Superior temporal gyrus (tissue), 1 donor: Measurements from ENCODE around the gene TRHDE.
"Not testable (repeated sequence)": the region's sequence is repeated elsewhere in the genome, so short reads cannot be mapped to it uniquely, and the experiment has no call there.

Source experiments
- DNase-seq: peaks from one replicate; pipeline ENCODE4 v3.0.0-alpha.2; 2016; ENCODE audit errors: extremely low spot score

The TRHDE gene

DNA sequence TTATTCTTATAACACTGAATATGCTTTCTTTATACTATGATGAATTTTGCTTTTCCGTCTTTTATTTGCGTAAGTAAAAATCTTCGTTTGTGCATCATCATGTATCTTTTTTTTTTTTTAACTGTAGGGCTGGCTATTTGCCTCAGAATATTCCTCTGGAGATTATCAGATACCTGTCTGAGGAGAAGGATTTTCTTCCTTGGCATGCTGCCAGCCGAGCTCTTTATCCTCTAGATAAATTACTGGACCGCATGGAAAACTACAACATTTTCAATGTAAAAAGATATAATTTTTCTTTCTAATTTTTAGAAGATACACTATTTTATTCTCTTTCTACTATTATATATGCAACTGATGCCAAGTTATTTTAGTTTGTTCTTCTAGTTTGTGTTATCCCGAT, 346.6 kb downstream of the TRHDE start:
- DNase-seq = no peak

DNA sequence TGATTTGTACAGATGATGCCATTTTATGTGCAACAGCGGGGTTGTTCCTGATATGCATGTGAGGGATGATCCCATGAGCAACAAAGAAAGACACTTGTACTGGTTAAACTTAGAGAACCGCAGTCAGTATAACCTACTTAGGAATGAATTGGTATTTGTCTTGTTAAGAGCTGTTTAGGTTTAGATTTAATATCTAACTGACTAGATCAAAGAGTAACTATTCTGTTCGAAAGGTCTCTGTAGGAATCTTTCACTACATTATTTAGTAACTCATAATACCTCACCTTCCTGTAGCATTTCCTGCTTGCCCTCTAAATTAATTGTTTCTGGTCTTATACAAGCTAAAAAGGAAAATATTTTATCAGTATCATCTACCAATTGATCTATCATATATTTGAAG, 350.4 kb downstream of the TRHDE start:
- no peak for DNase-seq

GRCh38 chr12:72631926-72632685, 359.9 kb downstream of the TRHDE start:
- no peak for DNase-seq

DNA sequence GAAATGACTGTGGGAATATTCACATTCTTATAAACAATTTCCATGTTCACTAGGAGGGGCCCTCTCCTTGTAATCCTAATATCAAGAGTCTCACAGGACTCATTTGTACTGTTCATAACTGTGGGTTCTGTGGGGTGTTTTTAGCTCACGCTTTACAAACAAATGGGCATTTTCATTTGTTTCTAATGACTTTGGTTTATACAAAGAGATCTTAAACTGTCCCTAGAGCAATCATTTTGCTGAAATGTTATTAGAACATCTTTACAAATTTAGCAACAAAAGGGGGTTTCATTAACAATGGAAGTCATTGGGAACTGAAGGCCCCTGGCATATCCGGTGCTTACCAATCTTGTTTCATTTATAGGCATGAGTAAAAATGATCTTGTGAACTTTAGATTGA, 370.5 kb downstream of the TRHDE start:
- no peak for DNase-seq

DNA sequence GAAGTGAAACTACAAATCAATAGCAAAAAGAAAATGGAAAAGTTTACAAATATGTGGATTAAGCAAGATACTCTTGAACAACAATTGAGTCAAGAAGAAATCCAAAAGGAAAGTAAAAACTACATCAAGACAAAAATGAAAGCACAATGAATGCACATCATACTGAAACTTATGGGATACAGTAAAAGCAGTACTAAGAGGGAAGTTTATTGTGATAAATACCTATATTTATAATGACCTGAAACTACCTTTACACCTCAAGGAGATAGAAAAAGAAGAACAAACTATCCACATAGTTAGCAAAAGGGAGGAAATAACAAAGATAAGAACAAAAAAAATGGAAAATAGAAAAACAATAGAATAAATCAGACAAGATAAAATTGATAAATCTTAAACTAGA, 375.0 kb downstream of the TRHDE start:
- no peak for DNase-seq

- no peak for DNase-seq
Observed at GRCh38 chr12:72658615-72659014, 386.4 kb downstream of the TRHDE start.

GRCh38 chr12:72660174-72660573, 388.0 kb downstream of the TRHDE start:
- not testable (repeated sequence) for DNase-seq

DNA sequence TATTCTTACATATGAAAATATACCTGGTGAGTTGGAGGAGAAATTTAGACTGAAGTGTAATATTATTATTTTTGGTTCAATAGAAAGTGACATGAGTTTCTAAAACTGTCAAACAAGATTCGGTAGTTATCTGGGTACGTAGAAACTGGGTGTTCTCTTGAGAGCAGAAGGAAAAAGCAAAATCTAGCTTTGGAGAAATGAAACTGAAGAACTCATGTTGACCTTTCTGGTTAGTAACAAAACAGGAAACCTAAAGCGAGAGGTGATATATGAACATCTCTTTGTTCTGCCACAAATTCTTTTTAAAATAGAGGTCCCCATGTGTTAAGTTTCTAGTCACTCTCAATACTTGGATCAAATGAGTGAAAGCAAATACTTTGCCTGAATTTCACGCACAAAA, 401.7 kb downstream of the TRHDE start:
- DNase-seq = no peak

DNA sequence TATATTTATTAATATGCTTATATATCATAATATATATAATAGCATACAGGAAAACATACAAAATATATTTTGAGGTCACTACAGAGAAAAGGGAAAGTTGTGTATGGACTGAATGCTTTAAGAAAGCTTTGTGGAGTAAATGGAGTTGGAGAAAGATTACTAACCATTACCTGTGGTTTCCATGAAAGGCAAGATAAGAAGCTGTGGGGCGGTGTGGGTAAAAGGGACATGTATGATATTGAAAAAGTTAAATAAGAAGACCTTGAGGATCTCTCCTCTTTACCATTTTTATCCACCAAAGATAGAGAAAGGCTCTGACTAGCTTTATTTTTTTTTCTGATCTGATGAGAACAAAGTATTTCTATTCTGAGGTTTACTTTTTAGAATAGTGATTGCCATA, 404.4 kb downstream of the TRHDE start:
- no peak for DNase-seq

GRCh38 chr12:72677139-72677538, 405.0 kb downstream of the TRHDE start:
- no peak for DNase-seq

DNA sequence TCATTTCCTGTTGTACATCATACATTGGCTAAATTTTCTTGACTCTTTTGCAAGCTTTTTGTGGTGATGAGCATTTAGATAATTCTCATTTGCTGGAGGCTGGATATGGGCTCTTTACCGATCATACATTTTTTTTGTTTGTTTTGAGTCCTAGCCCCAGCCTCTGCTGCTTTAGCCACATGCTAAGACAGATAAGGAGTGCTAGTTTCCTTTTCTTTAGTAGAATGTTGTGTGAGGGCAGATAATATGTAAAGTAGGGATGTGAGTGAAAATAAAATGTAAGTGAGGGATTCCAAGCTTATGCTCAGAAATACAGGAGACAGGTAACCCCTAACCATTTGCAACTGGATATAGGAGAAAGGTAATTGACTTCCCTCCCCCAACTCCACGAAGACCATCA, 405.7 kb downstream of the TRHDE start:
- no peak for DNase-seq

DNA sequence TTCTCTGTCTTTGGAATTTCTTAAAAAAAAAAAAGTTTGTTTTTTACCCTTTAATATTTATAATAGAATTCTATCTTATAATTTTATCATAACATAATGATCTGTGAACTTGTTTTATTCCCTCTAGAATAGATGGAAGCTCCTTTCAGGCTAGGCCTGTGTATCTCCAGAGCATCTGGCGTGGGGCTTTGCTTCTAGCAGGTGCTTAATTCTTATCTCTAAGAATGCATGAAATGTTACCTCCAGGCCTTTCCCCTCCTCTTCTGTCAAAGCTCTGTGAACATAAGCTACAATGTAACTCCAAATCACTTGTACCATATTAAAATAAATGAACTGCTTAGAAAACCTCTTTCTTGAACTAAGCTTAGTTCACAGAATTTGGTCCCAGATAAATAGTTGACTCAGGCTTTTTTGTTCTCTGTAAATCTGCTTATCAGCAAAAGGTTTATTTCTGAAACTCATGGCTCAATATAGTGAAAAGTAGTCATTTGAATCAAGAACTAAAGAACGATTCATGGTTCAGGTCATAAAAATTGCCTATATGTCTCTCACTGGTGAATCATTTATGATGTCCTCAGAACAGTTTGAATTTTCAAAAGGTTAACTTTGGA, 407.1 kb downstream of the TRHDE start:
- DNase-seq = no peak

DNA sequence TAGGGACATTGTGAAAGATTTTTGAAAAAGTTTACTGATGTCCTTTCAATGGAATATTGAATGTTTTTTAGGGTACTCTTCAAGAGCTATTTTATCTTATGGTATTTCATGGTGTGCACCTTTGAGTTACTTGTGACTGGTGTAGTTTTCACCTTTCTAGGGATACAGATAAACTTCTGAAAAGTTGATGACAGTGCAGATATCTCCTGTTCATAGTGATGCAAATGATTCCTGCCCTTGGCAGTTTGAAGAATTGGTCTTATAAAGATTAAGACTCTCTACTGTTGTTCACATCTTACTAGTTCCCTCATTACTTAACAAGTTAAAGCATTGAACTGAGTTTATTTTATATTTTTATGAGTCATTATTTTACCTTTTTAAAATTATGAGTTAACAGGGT, 408.9 kb downstream of the TRHDE start:
- DNase-seq = no peak

DNA sequence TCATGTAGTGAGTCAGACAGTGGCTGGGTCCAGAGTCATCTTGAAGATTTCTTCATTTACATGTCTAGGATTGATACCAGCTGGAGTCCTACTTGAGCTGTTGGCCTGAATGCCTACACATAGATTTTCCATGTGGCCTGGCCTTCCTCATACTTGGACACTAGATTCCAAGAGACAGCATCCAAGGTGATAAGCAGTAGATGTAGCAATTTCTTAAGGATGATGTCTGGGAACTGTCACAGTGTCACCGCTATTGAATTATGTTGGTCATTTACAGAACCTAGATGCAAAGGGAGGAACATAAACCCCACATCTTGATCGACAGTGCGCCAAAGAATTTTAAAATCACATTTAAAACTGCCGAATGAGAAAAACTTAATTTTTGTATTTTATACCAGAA, 412.3 kb downstream of the TRHDE start:
- no peak for DNase-seq

DNA sequence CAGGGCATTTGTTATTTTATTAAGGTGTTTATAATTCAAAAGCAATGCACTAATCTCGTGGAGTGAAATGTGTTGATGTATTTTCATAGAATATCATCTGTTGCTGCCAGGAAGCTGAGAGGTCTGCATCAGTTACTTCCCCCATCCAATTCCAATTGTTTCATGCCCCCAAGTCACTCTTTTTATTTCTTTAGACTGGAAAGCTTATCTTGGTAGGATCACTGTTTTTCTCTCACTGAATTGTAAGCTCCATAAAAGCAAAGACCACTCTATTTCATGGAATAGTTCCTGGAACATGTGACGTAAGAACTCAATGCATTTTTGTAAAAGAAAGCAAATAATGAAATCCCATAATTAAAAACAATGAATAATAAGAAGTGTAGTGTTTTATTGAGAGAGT, 420.2 kb downstream of the TRHDE start:
- no peak for DNase-seq

DNA sequence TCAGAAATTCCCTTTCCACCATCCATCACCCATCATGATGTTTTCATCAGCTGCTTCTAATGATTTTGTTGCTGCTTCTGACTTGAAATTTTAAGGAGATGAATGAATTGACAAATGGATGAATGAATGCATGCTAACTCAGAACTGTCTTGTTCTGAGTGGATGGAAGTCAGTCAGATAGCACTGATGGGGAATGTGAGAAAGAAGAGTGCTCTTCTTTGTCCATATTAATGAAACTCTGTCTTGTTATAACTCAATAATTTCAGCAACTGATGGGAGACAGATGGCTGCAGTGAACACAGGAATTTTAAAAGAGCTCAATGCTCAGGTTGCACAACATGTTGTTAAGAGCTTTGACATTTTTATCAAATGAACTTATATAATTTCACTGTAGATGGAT, 422.0 kb downstream of the TRHDE start:
- no peak for DNase-seq

DNA sequence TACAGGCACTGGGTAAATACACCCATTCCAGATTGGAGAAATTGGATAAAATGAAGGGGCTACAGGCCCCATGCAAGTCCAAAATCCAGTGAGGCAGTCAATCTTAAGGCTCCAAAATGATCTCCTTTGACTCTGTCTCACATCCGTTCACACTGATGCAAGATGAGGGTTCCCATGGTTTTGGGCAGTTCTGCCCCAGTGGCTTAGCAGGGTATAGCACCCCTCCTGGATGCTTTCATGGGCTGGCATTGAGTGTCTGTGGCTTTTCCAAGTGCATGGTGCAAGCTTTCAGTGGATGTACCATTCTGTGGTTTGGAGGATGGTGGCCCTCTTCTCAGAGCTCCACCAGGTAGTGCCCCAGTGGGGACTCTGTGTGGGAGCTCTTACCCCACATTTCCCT, 427.2 kb downstream of the TRHDE start:
- no peak for DNase-seq

DNA sequence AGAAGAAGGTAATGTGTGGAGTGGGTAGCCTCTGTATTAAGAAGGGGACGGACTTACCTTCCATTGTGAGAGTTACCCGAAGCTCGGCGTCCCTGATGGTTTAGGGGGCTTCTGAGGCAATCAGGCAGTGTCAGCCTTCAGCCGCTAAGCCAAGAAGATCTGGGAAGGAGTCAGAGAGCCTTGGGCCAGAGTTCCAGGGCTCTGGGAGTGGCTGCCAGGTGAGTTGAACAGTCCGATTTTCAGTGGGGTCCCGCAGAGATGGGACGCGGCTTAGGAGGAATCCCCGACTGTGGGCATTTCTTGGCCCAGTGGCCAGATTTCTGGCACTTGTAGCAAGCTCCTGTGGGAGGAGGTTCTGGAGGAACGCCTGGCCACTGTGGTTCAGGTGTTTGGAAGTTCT, 439.9 kb downstream of the TRHDE start:
- not testable (repeated sequence) for DNase-seq

GRCh38 chr12:72716221-72716620, 444.1 kb downstream of the TRHDE start:
- DNase-seq = no peak

DNA sequence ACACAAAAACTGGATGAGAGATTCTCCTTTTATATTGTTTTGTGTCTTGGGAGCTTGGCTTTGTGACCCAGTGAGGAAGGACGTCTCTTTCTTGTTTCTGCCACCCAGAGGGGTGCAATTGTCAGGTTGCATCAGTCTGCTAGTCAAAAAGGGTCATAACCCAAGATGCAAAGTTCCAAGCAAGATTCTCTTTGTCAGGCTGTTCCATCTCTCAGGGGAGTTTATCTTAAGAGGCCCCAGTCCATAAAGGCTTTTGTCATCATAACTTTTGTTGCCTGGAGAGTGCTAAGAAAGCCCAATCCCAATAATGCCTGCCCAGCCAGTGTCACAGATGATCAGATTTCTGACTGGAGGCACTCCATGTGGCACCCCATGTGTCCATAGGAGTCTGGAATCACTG, 444.9 kb downstream of the TRHDE start:
- DNase-seq = no peak
